GM10847 (cell line): ENCODE data around the gene MARCO.

Source experiments
- POLR2A ChIP-seq: IDR thresholded peaks from 2 replicates; pipeline ENCODE4 v1.6.1; 2011; ENCODE audit not compliant: insufficient read length; ENCODE audit errors: extremely low read depth

Gene MARCO

DNA sequence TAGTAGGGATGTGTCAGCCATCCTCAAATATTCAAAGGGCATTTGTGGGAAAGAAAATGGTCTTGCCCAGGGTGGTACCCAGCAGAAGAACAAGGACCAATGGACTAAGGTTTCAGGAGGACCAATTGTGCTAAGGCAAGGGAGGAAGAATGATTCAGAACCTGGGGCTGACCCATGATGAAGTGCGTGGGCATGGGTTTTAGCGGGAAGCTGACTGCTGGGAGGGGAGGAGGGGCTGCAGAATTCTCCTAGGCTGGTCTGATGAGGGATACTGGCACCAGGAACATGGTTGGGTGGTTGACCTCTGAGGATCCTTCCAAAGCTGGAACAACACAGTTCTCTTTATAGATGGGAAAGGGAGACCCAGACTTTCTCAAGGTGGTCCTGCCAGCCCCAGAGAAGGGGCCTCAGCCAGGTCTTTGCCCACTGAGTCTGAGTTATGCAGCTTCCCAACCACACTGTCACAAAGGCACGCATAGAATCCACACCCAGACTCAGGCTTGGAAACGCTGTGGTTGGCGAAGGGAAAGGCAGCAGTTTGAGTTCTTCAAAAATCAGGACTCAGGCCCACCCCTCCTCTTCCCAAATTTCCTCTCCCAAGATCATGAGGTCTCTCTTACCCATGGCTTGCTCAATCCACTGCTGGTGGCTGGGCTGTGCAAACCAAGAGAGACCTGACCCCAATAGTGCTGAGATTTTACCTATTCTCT, 37.3 kb downstream of the MARCO start:
- no peak for TF ChIP-seq POLR2A

DNA sequence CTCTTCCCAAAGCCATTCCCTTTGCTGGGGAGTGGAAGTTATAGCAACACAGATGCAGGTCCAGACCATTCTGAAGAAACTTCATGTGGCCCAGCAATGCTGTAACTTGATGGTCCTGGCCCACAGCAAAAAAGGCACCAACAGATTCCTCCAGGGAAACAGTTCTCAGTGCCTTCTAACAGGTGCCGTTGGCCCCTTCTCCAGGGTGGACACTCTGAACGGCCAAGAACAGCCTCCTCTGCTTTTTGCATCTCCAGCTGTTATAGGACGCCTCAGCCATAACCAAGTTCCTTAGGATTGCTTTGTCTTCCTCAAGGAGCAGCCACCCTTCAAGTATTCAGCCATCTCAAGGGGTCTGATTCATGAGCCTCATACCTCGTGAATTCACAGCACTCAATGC, 38.0 kb downstream of the MARCO start:
- no peak for TF ChIP-seq POLR2A

DNA sequence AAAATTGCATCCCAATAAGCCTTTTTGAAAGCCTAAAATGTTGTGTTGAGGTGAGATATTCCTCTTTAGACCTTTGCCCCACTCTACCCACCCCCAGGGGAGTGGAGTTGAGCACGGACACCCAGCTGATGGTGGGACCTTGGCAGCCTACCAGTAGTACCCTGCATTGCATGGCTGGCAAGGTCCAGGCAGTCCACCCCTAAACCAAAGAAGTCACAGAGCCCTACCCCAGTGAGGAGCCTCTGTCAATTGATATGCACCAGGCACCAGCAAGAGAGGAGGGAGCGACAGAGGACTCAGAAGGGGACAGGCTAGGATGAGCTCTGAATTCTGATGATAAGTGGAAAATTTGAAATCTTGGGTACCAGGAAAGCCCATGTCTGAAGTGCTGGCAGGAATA, 38.6 kb downstream of the MARCO start:
- no peak for TF ChIP-seq POLR2A

DNA sequence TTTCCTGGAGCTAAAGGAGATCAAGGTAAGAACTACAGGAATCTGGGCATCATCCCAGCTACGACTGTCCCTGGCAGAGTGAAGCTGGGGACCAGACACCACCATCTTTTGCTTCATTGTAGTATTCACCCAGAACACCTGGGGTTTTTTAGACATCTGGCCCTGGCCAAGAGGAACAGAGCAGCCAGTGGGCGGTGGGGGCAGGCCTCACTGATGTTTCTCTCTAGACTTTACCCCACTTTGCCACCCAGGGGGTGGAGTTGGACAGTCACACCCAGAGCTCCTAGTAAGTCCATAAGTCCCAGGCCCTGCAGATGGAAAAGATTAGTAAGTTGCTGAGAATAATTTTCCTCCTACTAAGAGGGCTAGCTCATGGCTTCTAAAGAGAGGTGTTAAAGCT, 39.6 kb downstream of the MARCO start:
- no peak for TF ChIP-seq POLR2A

- TF ChIP-seq POLR2A, result no peak
Measured at GRCh38 chr2:118982039-118982438, 40.0 kb downstream of the MARCO start.

DNA sequence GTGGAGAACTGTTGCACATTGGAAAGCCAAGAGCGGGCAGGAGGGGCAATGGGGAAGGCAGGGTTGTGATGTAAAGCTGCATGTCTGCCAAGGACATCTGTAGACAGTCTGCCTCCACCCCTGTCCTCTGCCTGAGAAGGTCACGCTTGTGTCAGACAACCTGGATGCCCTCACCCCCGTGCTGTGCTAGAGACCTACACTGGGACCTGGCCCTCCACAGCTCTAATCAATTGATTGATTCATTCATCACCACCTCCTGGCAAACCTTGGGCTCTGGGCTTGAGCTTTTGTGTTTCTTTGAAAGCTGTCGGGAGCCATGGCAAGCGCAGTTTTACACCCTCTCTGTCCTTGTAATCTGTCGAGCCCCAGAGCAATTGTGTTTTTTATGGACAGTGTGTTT, 41.1 kb downstream of the MARCO start:
- no peak for TF ChIP-seq POLR2A

DNA sequence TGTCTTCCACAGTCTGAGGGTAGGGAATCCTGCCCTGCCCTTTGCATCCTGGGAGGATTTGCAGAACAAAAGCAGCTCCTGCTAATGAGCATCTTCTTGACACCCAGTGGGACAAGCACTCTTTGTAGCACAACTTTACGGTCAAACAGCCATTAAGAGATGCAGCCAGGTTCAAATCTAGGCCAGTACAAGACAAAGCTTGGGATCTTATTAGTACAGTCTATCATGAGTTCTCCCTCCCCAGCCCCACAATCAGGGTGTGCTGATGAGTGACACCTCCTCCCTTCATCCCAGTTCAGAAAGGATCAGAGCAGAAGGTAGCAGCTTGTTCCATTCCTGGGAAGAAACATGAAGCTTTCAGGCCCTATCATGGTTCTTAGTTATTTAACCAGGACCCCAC, 41.9 kb downstream of the MARCO start:
- no peak for TF ChIP-seq POLR2A

- TF ChIP-seq POLR2A, result no peak
Measured at GRCh38 chr2:118986738-118987137, 44.7 kb downstream of the MARCO start.

DNA sequence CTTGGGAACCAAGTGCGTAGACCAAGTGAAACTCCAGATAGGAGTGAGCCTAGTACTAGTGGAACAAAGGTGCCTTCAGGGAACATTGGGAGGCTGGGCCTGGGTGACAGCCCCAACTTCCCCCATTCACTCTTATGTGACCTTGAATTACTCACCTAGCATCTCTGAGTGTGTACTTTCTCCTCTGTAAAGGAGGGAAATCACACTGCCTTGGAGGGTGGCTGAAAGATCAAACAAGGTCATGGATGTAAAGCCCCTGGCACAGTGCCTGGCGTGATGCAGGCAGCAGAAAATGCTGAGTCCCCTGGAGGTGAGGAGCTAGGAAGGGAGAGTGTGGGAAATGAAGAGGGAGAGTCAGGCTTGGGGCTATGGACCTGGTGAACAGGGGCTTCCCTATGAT, 45.9 kb downstream of the MARCO start:
- TF ChIP-seq POLR2A, result no peak

DNA sequence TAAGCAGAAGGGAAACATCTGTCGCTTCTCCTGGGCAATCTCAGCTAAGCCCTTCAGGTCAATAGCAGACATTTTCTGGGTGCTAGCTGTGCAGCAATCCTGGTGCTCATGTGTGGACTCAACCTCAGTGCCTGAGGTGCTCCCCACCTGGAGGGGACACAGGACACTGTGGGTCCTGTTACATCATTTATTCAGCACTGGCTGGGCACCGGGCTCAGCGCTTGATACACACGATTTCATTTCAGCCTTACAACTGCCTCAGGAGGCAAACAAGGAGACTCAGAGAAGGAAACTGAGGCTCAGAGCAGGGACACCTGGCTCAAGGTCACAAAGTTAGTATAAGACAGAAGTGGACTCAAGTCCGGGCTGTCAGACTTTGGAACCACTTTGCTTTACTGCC, 46.7 kb downstream of the MARCO start:
- no peak for TF ChIP-seq POLR2A

- TF ChIP-seq POLR2A, result no peak
Measured at GRCh38 chr2:118989481-118989880, 47.5 kb downstream of the MARCO start.

- no peak for TF ChIP-seq POLR2A
Measured at GRCh38 chr2:118990757-118991545, 49.0 kb downstream of the MARCO start.

GRCh38 chr2:118991554-118991953, 49.6 kb downstream of the MARCO start:
- TF ChIP-seq POLR2A, result no peak

- TF ChIP-seq POLR2A, result no peak
Measured at GRCh38 chr2:118992740-118993391, 50.9 kb downstream of the MARCO start.

GRCh38 chr2:118993392-118993752, 51.4 kb downstream of the MARCO start:
- no peak for TF ChIP-seq POLR2A

DNA sequence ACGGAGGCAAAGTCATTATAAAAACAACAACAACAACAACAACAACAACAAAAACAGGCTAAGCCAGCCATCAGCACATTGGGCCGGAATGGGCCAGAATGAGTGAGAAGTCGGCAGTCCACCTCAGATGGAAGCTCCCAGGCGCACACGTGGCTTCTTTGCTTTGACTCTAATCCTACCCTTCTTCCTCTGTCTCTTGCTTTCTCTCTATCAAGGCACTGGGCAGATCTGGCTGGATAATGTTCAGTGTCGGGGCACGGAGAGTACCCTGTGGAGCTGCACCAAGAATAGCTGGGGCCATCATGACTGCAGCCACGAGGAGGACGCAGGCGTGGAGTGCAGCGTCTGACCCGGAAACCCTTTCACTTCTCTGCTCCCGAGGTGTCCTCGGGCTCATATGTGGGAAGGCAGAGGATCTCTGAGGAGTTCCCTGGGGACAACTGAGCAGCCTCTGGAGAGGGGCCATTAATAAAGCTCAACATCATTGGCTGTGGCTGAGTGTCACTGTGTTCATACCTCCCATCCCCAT, 52.2 kb downstream of the MARCO start:
- TF ChIP-seq POLR2A, result no peak
